Measurements from ENCODE around the gene MEF2A. TPM values are rescaled to one million over a fixed set of nuclear protein-coding genes. Genes with fewer than 3 reads are reported as not detected.

MEF2A gene
- total RNA-seq, 4 donors from 2014 or later, result 16.9 to 47.5 (median 24.3) TPM

GRCh38 chr15:99578809-99579208 is 13.0 kb downstream of the MEF2A start:
- intact Hi-C loops (cut with DNase I), result no loop called here
- Histone ChIP-seq H3K4me3 (no peak overlapping the region), H3K27me3 (no peaks in the 10 kb centered on the region), H3K9me3 (no peaks in the 10 kb centered on the region), H3K36me3 (no peaks in the 10 kb centered on the region), H3K4me1 (peaks cover 0 to 63% (median 7%) of the 10 kb centered on the region in 3 donors), H3K27ac (no peak overlapping the region)
- TF ChIP-seq CTCF (IDR thresholded peaks at IDR 0.05), result no peak
- no peak for TF ChIP-seq POLR2A (IDR thresholded peaks at IDR 0.05)
- no peak for DNase-seq

GRCh38 chr15:99580076-99580475 is 14.3 kb downstream of the MEF2A start:
- H3K27me3 ChIP-seq, result no peaks in the 10 kb centered on the region
- intact Hi-C loops (cut with DNase I), result no loop called here
- H3K4me1 ChIP-seq, result peaks cover 0 to 54% (median 7%) of the 10 kb centered on the region in 3 donors
- H3K9me3 ChIP-seq, result no peaks in the 10 kb centered on the region
- 81 to 82% methylated on average over 3 of the region's 3 CpGs for WGBS, 2 donors
- TF ChIP-seq CTCF (IDR thresholded peaks at IDR 0.05) (no peak), POLR2A (IDR thresholded peaks at IDR 0.05) (no peak)
- H3K36me3 ChIP-seq, result no peaks in the 10 kb centered on the region
- H3K4me3 ChIP-seq, result no peak overlapping the region
- no peak overlapping the region for H3K27ac ChIP-seq
- DNase-seq, result no peak

GRCh38 chr15:99582508-99582960 is 16.8 kb downstream of the MEF2A start:
- Histone ChIP-seq H3K27me3 (no peaks in the 10 kb centered on the region), H3K36me3 (no peaks in the 10 kb centered on the region), H3K4me1 (peaks cover 0 to 44% (median 7%) of the 10 kb centered on the region in 3 donors), H3K4me3 (no peak overlapping the region), H3K9me3 (peaks cover 0 to 8% (median 6%) of the 10 kb centered on the region in 3 donors), H3K27ac (no peak overlapping the region)
- no peak for TF ChIP-seq POLR2A (IDR thresholded peaks at IDR 0.05)
- no peak for TF ChIP-seq CTCF (IDR thresholded peaks at IDR 0.05)
- 56 to 63% methylated on average over 4 of the region's 4 CpGs for WGBS, 2 donors
- no peak for DNase-seq
- intact Hi-C loops (cut with DNase I), result no loop called here

GRCh38 chr15:99584081-99584600 is 18.4 kb downstream of the MEF2A start:
- intact Hi-C loops (cut with DNase I), result no loop called here
- Histone ChIP-seq H3K27me3 (no peaks in the 10 kb centered on the region), H3K27ac (no peak overlapping the region), H3K36me3 (no peaks in the 10 kb centered on the region), H3K4me3 (no peak overlapping the region), H3K4me1 (peaks cover 0 to 38% (median 7%) of the 10 kb centered on the region in 3 donors), H3K9me3 (peaks cover 0 to 8% (median 6%) of the 10 kb centered on the region in 3 donors)
- TF ChIP-seq CTCF (IDR thresholded peaks at IDR 0.05), result no peak
- no peak for TF ChIP-seq POLR2A (IDR thresholded peaks at IDR 0.05)
- WGBS, 2 donors, result 76 to 89% methylated on average over 2 of the region's 2 CpGs
- DNase-seq, result no peak

- no peak for TF ChIP-seq POLR2A (IDR thresholded peaks at IDR 0.05)
- no peak for TF ChIP-seq CTCF (IDR thresholded peaks at IDR 0.05)
- Histone ChIP-seq H3K4me1 (peaks cover 0 to 22% (median 7%) of the 10 kb centered on the region in 3 donors), H3K27ac (no peak overlapping the region), H3K36me3 (no peaks in the 10 kb centered on the region), H3K27me3 (no peaks in the 10 kb centered on the region), H3K4me3 (no peak overlapping the region), H3K9me3 (peaks cover 0 to 8% (median 6%) of the 10 kb centered on the region in 3 donors)
- no peak for DNase-seq
- whole genome bisulfite sequencing, 2 donors, result 82 to 86% methylated on average over 1 of the region's 1 CpG
- intact Hi-C loops (cut with DNase I), result no loop called here
These were observed 20.3 kb downstream of the MEF2A start for GRCh38 chr15:99586121-99586520.
